ENCODE measurements around the gene PGAM1.

The PGAM1 gene

DNA sequence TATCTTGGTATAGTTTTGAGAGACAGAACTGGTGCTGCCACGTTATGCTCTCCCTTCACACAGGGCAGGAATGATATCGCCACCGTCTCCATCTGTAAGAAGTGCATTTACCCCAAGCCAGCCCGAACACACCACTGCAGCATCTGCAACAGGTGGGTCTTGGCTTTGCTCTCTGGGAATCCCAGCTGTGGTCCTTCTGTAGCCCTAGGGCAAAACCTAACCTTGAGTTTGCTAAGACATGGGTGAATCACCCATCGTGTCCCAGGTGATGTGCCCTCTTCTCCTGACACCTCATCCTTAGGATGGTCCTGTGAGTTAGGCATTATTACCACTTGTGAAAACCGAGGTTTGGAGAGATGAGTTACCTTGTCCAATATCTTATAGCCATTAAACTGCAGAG, 26.4 kb downstream of the PGAM1 start:
- no peaks in the 10 kb centered on the region for H4K20me1 ChIP-seq (ENCODE audit: insufficient read depth, low read length)
- no peaks in the 10 kb centered on the region for H3K9me2 ChIP-seq (ENCODE audit: low read depth, low read length)
- H3K9ac ChIP-seq (ENCODE audit: low read length) = no peak overlapping the region
- peaks cover 9% of the 10 kb centered on the region for H3K4me1 ChIP-seq (ENCODE audit: insufficient read depth, low read length, severe bottlenecking)
- H3K27me3 ChIP-seq (ENCODE audit: insufficient read depth, low read length) = no peaks in the 10 kb centered on the region
- no peaks in the 10 kb centered on the region for H3F3A ChIP-seq (ENCODE audit: insufficient read depth, low read length)
- no peak overlapping the region for H3K27ac ChIP-seq (ENCODE audit: low read depth, low read length, poor library complexity, severe bottlenecking)
- TF ChIP-seq, protein P1, sequence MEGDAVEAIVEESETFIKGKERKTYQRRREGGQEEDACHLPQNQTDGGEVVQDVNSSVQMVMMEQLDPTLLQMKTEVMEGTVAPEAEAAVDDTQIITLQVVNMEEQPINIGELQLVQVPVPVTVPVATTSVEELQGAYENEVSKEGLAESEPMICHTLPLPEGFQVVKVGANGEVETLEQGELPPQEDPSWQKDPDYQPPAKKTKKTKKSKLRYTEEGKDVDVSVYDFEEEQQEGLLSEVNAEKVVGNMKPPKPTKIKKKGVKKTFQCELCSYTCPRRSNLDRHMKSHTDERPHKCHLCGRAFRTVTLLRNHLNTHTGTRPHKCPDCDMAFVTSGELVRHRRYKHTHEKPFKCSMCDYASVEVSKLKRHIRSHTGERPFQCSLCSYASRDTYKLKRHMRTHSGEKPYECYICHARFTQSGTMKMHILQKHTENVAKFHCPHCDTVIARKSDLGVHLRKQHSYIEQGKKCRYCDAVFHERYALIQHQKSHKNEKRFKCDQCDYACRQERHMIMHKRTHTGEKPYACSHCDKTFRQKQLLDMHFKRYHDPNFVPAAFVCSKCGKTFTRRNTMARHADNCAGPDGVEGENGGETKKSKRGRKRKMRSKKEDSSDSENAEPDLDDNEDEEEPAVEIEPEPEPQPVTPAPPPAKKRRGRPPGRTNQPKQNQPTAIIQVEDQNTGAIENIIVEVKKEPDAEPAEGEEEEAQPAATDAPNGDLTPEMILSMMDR (IDR thresholded peaks at IDR 0.05; ENCODE audit: low read length) = no peak
- TF ChIP-seq EZH2 (IDR thresholded peaks at IDR 0.05; ENCODE audit: borderline replicate concordance, low read length) = no peak
- no peaks in the 10 kb centered on the region for H3K9me3 ChIP-seq (ENCODE audit: low read length)
- no peak overlapping the region for H3K4me3 ChIP-seq (ENCODE audit: low read depth, low read length, poor library complexity, severe bottlenecking)
- peaks cover 38% of the 10 kb centered on the region for H3K36me3 ChIP-seq (ENCODE audit: insufficient read depth, low read length)
- H2AFZ ChIP-seq (ENCODE audit: low read length) = no peak overlapping the region
- H3K79me2 ChIP-seq (ENCODE audit: insufficient read depth, low read length) = peaks cover 2% of the 10 kb centered on the region; the same call in 1 of the 2 replicates
- no peak overlapping the region for H3K4me2 ChIP-seq (ENCODE audit: low read length)

DNA sequence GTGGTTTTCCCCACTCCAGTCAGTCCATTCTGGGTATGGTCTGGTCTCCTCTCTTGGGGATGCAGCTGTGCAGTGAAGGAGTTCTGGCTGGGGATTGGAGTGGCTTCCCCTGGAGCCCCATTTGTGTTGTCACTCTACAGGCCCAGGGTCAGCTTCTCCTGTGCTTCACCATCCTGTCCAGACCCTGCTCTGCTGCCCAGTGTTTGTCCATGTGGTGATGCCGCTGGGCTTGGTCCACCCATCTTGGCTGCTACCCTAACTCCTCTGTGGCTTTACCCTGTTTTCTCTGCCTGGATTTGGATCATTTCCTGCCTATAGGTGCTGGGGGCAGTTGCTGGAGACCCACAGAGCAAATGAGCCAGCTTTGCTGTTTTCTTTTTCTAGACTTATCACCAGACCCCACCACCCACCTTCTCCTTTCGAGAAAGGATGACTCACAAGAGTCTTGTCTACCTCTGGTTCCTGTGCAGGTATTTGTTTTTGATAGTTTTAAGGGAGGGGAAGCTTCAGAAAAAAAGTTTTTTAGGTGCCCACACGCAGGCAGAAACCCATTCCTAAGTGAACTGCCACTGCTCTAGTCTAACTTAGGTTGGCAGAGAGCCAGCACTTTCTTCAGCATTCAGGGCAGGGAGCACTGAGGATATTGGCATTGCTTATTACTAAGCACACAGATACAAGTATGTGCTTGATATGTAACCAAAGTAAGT, 28.5 kb downstream of the PGAM1 start:
- Histone ChIP-seq H3K9ac (ENCODE audit: low read length) (no peak overlapping the region), H3K36me3 (ENCODE audit: insufficient read depth, low read length) (peaks cover 53% of the 10 kb centered on the region)

DNA sequence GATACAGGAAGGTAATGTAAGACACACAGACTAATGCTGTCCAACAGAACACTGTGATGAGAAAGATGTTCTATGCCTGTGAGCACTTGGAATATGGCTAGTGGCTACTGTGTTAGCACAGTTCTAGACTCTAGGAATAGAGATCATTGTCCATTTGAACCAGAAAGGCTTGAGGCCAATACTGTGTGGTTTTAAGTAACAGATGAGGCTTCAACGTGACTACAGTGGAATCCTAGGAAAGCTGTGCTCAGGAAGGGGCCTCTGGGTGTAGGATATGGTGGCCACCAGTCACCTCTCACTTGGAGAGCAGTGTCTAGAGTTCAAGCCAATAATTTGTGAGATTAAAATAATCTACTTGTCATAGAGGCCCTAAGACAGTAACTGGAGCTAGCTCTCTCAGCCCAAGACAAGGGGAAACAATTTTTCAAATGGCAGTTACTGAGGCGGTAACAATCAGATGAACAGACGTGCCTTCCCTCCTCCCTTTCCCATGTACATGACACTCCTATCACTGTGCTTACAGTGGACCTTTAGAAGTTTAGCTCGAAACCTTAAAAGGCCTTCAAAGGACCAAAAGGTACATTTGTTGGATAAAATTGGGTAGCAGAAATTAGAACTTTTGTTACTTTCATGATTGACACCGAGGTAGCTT, 30.2 kb downstream of the PGAM1 start:
- Histone ChIP-seq H3K27ac (ENCODE audit: low read depth, low read length, poor library complexity, severe bottlenecking) (no peak overlapping the region), H3F3A (ENCODE audit: insufficient read depth, low read length) (no peaks in the 10 kb centered on the region), H3K4me1 (ENCODE audit: insufficient read depth, low read length, severe bottlenecking) (no peaks in the 10 kb centered on the region), H3K9me2 (ENCODE audit: low read depth, low read length) (no peaks in the 10 kb centered on the region), H3K9ac (ENCODE audit: low read length) (no peak overlapping the region), H3K27me3 (ENCODE audit: insufficient read depth, low read length) (no peaks in the 10 kb centered on the region), H3K36me3 (ENCODE audit: insufficient read depth, low read length) (peaks cover 70% of the 10 kb centered on the region), H3K4me3 (ENCODE audit: low read depth, low read length, poor library complexity, severe bottlenecking) (no peak overlapping the region), H2AFZ (ENCODE audit: low read length) (no peak overlapping the region), H3K4me2 (ENCODE audit: low read length) (no peak overlapping the region), H3K79me2 (ENCODE audit: insufficient read depth, low read length) (no peaks in the 10 kb centered on the region), H3K9me3 (ENCODE audit: low read length) (no peaks in the 10 kb centered on the region), H4K20me1 (ENCODE audit: insufficient read depth, low read length) (no peaks in the 10 kb centered on the region)
- TF ChIP-seq EZH2 (IDR thresholded peaks at IDR 0.05; ENCODE audit: borderline replicate concordance, low read length) = no peak
- TF ChIP-seq, protein P1 (IDR thresholded peaks at IDR 0.05; ENCODE audit: low read length) = no peak

More for the DNA sequence above, 28.5 kb downstream of the PGAM1 start:
- Histone ChIP-seq H3K79me2 (ENCODE audit: insufficient read depth, low read length) (no peaks in the 10 kb centered on the region), H3K4me3 (ENCODE audit: low read depth, low read length, poor library complexity, severe bottlenecking) (no peak overlapping the region), H3K4me2 (ENCODE audit: low read length) (no peak overlapping the region), H3K27ac (ENCODE audit: low read depth, low read length, poor library complexity, severe bottlenecking) (no peak overlapping the region), H2AFZ (ENCODE audit: low read length) (no peak overlapping the region), H3K4me1 (ENCODE audit: insufficient read depth, low read length, severe bottlenecking) (no peaks in the 10 kb centered on the region), H4K20me1 (ENCODE audit: insufficient read depth, low read length) (no peaks in the 10 kb centered on the region), H3K9me2 (ENCODE audit: low read depth, low read length) (no peaks in the 10 kb centered on the region), H3K27me3 (ENCODE audit: insufficient read depth, low read length) (no peaks in the 10 kb centered on the region), H3F3A (ENCODE audit: insufficient read depth, low read length) (no peaks in the 10 kb centered on the region), H3K9me3 (ENCODE audit: low read length) (no peaks in the 10 kb centered on the region)
- TF ChIP-seq EZH2 (IDR thresholded peaks at IDR 0.05; ENCODE audit: borderline replicate concordance, low read length) = no peak
- TF ChIP-seq, protein P1 (IDR thresholded peaks at IDR 0.05; ENCODE audit: low read length) = no peak

All from OCI-LY1 (cell line).